MCF 10A (cell line): ENCODE results near the gene SPTBN2. TPM values are rescaled to one million over a fixed set of nuclear protein-coding genes. Genes with fewer than 3 reads are reported as not detected.

Experiments
- BruUV-seq: library from RNA; stranded (reverse); fragments of 400-500 nt; replicated peaks from 2 replicates; lab custom pipeline; 2021; lab: Mats Ljungman, UMichigan
- CTCF ChIA-PET: fragments of 300-600 bp; sonication (Branson Sonifier 250); formaldehyde crosslinking; extraction: SDS; loops from one replicate; lab custom pipeline; 2021; ENCODE audit warnings: antibody characterized with exemption, inconsistent platforms; lab: Yijun Ruan, JAX
- POLR2A ChIA-PET: fragments of 300-600, 350-650 bp; sonication (Branson Sonifier 250); formaldehyde crosslinking; extraction: SDS; loops from one replicate; lab custom pipeline; 2020; ENCODE audit warnings: antibody characterized with exemption, inconsistent platforms; lab: Yijun Ruan, JAX
- DNase-seq: peaks from one replicate; pipeline ENCODE4 v3.0.0-alpha.2; 2018; ENCODE audit not compliant: unreplicated experiment
- H3K27ac Mint-ChIP-seq: one replicate; pipeline ENCODE4 v1.8.0; 2022; ENCODE audit warnings: mild to moderate bottlenecking, low read depth, mixed read lengths; ENCODE audit not compliant: unreplicated experiment
- H3K27me3 Mint-ChIP-seq: one replicate; pipeline ENCODE4 v1.8.0; 2022; ENCODE audit warnings: mixed read lengths; ENCODE audit not compliant: insufficient read depth, unreplicated experiment
- H3K36me3 Mint-ChIP-seq: one replicate; pipeline ENCODE4 v1.8.0; 2022; ENCODE audit warnings: mild to moderate bottlenecking, moderate library complexity, mixed read lengths; ENCODE audit not compliant: insufficient read depth, unreplicated experiment
- H3K4me1 Mint-ChIP-seq: one replicate; pipeline ENCODE4 v1.8.0; 2022; ENCODE audit warnings: mixed read lengths; ENCODE audit not compliant: insufficient read depth, unreplicated experiment
- H3K4me3 Mint-ChIP-seq: one replicate; pipeline ENCODE4 v1.8.0; 2022; ENCODE audit warnings: mild to moderate bottlenecking, moderate library complexity, mixed read lengths; ENCODE audit not compliant: unreplicated experiment
- H3K9me3 Mint-ChIP-seq: one replicate; pipeline ENCODE4 v1.8.0; 2022; ENCODE audit warnings: mixed read lengths; ENCODE audit not compliant: unreplicated experiment
- CTCF ChIP-seq: fragments of 200-600 bp; IDR thresholded peaks from one replicate; pipeline ENCODE4 v1.8.0; 2022; ENCODE audit warnings: antibody characterized with exemption, mild to moderate bottlenecking; ENCODE audit not compliant: unreplicated experiment
- intact Hi-C: fragments of 100-400 bp; cut with micrococcal nuclease; formaldehyde crosslinking; loops from 2 replicates; pipeline ENCODE4 v1.14.1; 2022
- total RNA-seq: library from RNA; stranded (reverse); gene quantifications from 2 replicates; pipeline ENCODE4 v1.2.3, GENCODE V29; 2022

SPTBN2 gene
- total RNA-seq, 1 experiment from 2014 or later: 47.2 TPM

- ChIA-PET POLR2A (interaction anchor here (0.6 to 1.9 kb wide), 8 partner anchors 10 to 191 kb away, joined by 3 to 6 read pairs (median 4); partner anchors contain the start of genes DPP3, RBM14 and RBM4), CTCF (no interaction called here)
- Mint-ChIP-seq H3K4me1 (peaks cover 6% of the 10 kb centered on the region), H3K4me3 (no peak overlapping the region), H3K9me3 (no peaks in the 10 kb centered on the region), H3K36me3 (peaks cover 76% of the 10 kb centered on the region), H3K27me3 (no peaks in the 10 kb centered on the region), H3K27ac (no peak overlapping the region)
- no peak for DNase-seq
- intact Hi-C loops: no loop called here
- no peak for TF ChIP-seq CTCF
- no TSS peak for BruUV-seq
Measured at GRCh38 chr11:66663741-66664296, 65.2 kb downstream of the SPTBN2 start.

GRCh38 chr11:66659763-66660162, 69.3 kb downstream of the SPTBN2 start:
- Mint-ChIP-seq H3K36me3 (peaks cover 76% of the 10 kb centered on the region), H3K4me3 (no peak overlapping the region), H3K4me1 (peaks cover 6% of the 10 kb centered on the region), H3K27ac (no peak overlapping the region), H3K9me3 (no peaks in the 10 kb centered on the region), H3K27me3 (no peaks in the 10 kb centered on the region)
- BruUV-seq: no TSS peak
- CTCF ChIA-PET: interaction anchor here (0.6 to 0.8 kb wide), 2 partner anchors 8 to 11 kb away, joined by 3 to 5 read pairs; no protein-coding TSS in a partner anchor
- POLR2A ChIA-PET: interaction anchor here (0.7 to 1.9 kb wide), 3 partner anchors 13 to 42 kb away, joined by 3 to 6 read pairs (median 6); partner anchors contain the start of gene RBM4
- no peak for TF ChIP-seq CTCF
- no peak for DNase-seq
- intact Hi-C loops: no loop called here

- no peak for DNase-seq
- intact Hi-C loops: no loop called here
- peaks cover 91% of the 10 kb centered on the region for H3K36me3 Mint-ChIP-seq
- no peak overlapping the region for H3K27ac Mint-ChIP-seq
- no TSS peak for BruUV-seq
- POLR2A ChIA-PET: interaction anchor here (0.7 to 2.6 kb wide), 4 partner anchors 14 to 107 kb away, joined by 3 to 26 read pairs (median 3); partner anchors contain the start of genes RBM4, RBM4B and ZDHHC24
- no peak for TF ChIP-seq CTCF
- H3K4me1 Mint-ChIP-seq: peaks cover 10% of the 10 kb centered on the region
- no peaks in the 10 kb centered on the region for H3K9me3 Mint-ChIP-seq
- CTCF ChIA-PET: interaction anchor here (0.7 kb wide), 1 partner anchor 251 kb away, joined by 3 read pairs; no protein-coding TSS in a partner anchor
- no peaks in the 10 kb centered on the region for H3K27me3 Mint-ChIP-seq
- no peak overlapping the region for H3K4me3 Mint-ChIP-seq
Measured at GRCh38 chr11:66653123-66653522, 75.9 kb downstream of the SPTBN2 start.

GRCh38 chr11:66652651-66653050, 76.4 kb downstream of the SPTBN2 start:
- peaks cover 91% of the 10 kb centered on the region for H3K36me3 Mint-ChIP-seq

More at GRCh38 chr11:66652651-66653050, 76.4 kb downstream of the SPTBN2 start:
- no TSS peak for BruUV-seq
- Mint-ChIP-seq H3K27ac (no peak overlapping the region), H3K9me3 (no peaks in the 10 kb centered on the region), H3K27me3 (no peaks in the 10 kb centered on the region), H3K4me3 (no peak overlapping the region), H3K4me1 (peaks cover 11% of the 10 kb centered on the region)
- POLR2A ChIA-PET: interaction anchor here (0.6 to 2.6 kb wide), 6 partner anchors 11 to 119 kb away, joined by 3 to 26 read pairs (median 3); partner anchors contain the start of genes RBM4, RBM4B and ZDHHC24
- DNase-seq: no peak
- no peak for TF ChIP-seq CTCF
- CTCF ChIA-PET: no interaction called here
- intact Hi-C loops: no loop called here
